RWPE2 (cell line): ENCODE data around the gene ZKSCAN4.

Experiments
- ATAC-seq: fragments of 200-7000 bp; cut with Tn5 transposase; 3 replicates; pipeline ENCODE4 v1.9.1; 2021; ENCODE audit warnings: low read depth
- DNase-seq: peaks from one replicate; pipeline ENCODE4 v3.0.0-alpha.2; 2020; ENCODE audit warnings: low spot score
- H3K27ac ChIP-seq: fragments of 450-650 bp; 2 replicates; pipeline ENCODE4 v1.5.1; 2017; ENCODE audit warnings: mild to moderate bottlenecking; ENCODE audit not compliant: poor library complexity, severe bottlenecking
- H3K27me3 ChIP-seq: fragments of 250-450 bp; sonication (Bioruptor Pico); 2 replicates; pipeline ENCODE4 v1.5.1; 2021; ENCODE audit warnings: mild to moderate bottlenecking, moderate library complexity; ENCODE audit not compliant: insufficient read depth, poor library complexity, severe bottlenecking
- H3K36me3 ChIP-seq: fragments of 250-450 bp; sonication (Bioruptor Pico); 2 replicates; pipeline ENCODE4 v1.5.1; 2020; ENCODE audit warnings: low read depth, mild to moderate bottlenecking, moderate library complexity
- H3K4me1 ChIP-seq: fragments of 250-450 bp; sonication (Bioruptor Pico); 2 replicates; pipeline ENCODE4 v1.5.1; 2021; ENCODE audit warnings: mild to moderate bottlenecking, moderate library complexity; ENCODE audit not compliant: insufficient read depth, poor library complexity, severe bottlenecking
- H3K4me3 ChIP-seq: fragments of 250-450 bp; sonication (Bioruptor Pico); 2 replicates; pipeline ENCODE4 v1.5.1; 2021; ENCODE audit warnings: mild to moderate bottlenecking, moderate library complexity; ENCODE audit not compliant: severe bottlenecking
- H3K9me3 ChIP-seq: fragments of 250-450 bp; sonication (Bioruptor Pico); 2 replicates; pipeline ENCODE4 v1.5.1; 2021; ENCODE audit warnings: mild to moderate bottlenecking, moderate library complexity; ENCODE audit not compliant: severe bottlenecking
- CTCF ChIP-seq: fragments of 450-650 bp; IDR thresholded peaks from one replicate; pipeline ENCODE4 v1.5.1; 2017; ENCODE audit warnings: mild to moderate bottlenecking, moderate library complexity; ENCODE audit not compliant: poor library complexity, severe bottlenecking

Gene ZKSCAN4

GRCh38 chr6:28200020-28200419 is 52.0 kb downstream of the ZKSCAN4 start:
- DNase-seq (no peak), ATAC-seq (no peak)
- Histone ChIP-seq H3K27me3 (no peaks in the 10 kb centered on the region), H3K4me3 (no peak overlapping the region), H3K27ac (no peak overlapping the region), H3K36me3 (no peaks in the 10 kb centered on the region), H3K9me3 (no peaks in the 10 kb centered on the region), H3K4me1 (no peaks in the 10 kb centered on the region)
- TF ChIP-seq CTCF, result no peak
